ENCODE data around the gene HSPA6. TPM values are rescaled to one million over a fixed set of nuclear protein-coding genes. Genes with fewer than 3 reads are reported as not detected.
"Not testable (repeated sequence)": the region's sequence is repeated elsewhere in the genome, so short reads cannot be mapped to it uniquely, and the experiment has no call there.

Gene HSPA6
- 0.80 TPM for polyA plus RNA-seq

DNA sequence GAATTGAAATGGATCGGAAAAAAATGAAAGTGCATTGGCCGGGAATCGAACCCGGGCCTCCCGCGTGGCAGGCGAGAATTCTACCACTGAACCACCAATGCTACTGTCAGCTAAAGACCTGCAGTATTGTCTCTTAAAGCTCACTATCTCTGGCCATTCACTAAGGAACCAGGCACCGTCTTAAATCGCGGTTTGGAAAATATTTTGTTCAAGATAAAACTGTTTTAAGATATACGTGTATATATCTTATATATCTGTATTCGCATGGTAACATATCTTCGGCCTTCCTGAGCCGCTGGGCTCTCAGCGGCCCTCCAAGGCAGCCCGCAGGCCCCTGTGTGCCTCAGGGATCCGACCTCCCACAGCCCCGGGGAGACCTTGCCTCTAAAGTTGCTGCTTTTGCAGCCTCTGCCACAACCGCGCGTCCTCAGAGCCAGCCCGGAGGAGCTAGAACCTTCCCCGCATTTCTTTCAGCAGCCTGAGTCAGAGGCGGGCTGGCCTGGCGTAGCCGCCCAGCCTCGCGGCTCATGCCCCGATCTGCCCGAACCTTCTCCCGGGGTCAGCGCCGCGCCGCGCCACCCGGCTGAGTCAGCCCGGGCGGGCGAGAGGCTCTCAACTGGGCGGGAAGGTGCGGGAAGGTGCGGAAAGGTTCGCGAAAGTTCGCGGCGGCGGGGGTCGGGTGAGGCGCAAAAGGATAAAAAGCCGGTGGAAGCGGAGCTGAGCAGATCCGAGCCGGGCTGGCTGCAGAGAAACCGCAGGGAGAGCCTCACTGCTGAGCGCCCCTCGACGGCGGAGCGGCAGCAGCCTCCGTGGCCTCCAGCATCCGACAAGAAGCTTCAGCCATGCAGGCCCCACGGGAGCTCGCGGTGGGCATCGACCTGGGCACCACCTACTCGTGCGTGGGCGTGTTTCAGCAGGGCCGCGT is at the start of gene HSPA6:
Gene HSPA6, plus strand, starts transcription at position 724 of the 925 bp plus-strand sequence. Its CDS starts 119 bp downstream, at position 843.
- peak within 1 kb of the TSS; percentile 98 to 100 (median 99) for H3K27ac Mint-ChIP-seq
- H3K9me3 Mint-ChIP-seq, H3K36me3 Mint-ChIP-seq, H3K27me3 Mint-ChIP-seq: not testable (repeated sequence)
- peaks cover 0 to 12% (median 1%) of the 10 kb centered on the region in 3 donors for H3K4me1 Mint-ChIP-seq
- peak within 1 kb of the TSS; percentile 89 to 98 (median 94) for H3K4me3 Mint-ChIP-seq

DNA sequence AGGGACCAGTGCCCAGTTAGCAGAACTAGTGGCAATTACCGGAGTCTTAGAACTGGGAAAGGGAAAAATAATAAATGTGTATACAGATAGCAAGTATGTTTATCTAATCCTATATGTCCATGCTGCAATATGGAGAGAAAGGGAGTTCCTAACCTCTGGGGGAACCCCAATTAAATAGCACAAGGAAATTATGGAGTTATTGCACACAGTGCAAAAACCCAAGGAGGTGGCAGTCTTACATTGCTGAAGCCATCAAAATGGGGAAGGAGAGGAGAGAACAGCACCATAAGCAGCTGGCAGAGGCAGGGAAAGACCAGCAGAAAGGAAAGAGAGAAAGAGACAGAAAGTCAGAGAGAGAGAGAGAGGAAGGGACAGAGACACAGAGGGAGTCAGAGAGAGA is 46.6 kb upstream of the HSPA6 start:
- H3K27ac Mint-ChIP-seq, H3K36me3 Mint-ChIP-seq, H3K4me3 Mint-ChIP-seq, H3K4me1 Mint-ChIP-seq, H3K9me3 Mint-ChIP-seq: not testable (repeated sequence)
- H3K27me3 Mint-ChIP-seq: peaks cover 22% of the 10 kb centered on the region

- peaks cover 2% of the 10 kb centered on the region for H3K36me3 Mint-ChIP-seq
- H3K4me1 Mint-ChIP-seq: no peaks in the 10 kb centered on the region
- no peak overlapping the region for H3K27ac Mint-ChIP-seq
- peaks cover 11% of the 10 kb centered on the region for H3K27me3 Mint-ChIP-seq
- H3K4me3 Mint-ChIP-seq: no peak overlapping the region
- H3K9me3 Mint-ChIP-seq: peaks cover 0 to 2% (median 0%) of the 10 kb centered on the region in 3 donors
Measured at GRCh38 chr1:161478985-161479384, 45.4 kb upstream of the HSPA6 start.

DNA sequence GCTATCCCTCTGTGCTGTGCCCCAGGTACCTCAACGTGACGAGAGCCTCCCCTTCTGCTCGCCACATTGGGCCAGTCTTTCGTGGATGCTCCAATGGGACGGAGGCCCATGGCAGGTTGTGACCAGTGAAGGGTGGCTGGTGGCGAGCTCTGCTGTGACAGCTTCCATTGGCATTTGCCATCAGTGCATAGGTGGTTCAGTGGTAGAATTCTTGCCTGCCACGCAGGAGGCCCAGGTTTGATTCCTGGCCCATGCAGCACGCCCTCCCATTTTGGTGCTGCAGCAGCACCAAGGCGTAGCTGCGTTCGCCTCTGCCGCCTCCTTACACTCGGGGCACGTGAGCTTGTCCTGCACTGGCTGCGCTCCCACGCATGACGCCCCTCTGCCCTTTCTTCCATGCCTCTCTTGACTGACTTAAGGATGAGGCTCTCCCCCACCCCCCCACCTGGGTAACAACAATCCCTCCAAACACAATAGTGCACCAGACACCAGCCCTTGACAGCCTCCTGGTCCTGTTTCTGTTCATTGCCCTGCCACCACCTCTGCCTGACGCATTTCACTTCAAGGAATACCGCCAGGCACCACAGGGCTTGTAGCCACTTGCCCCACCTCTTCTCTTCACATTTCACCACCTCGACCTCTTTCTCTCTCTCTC is 43.8 kb upstream of the HSPA6 start:
- Mint-ChIP-seq H3K27ac (no peak overlapping the region), H3K4me1 (no peaks in the 10 kb centered on the region), H3K27me3 (peaks cover 4% of the 10 kb centered on the region), H3K4me3 (no peak overlapping the region), H3K36me3 (peaks cover 2% of the 10 kb centered on the region), H3K9me3 (peaks cover 0 to 2% (median 0%) of the 10 kb centered on the region in 3 donors)

- H3K36me3 Mint-ChIP-seq: no peaks in the 10 kb centered on the region
- no peak overlapping the region for H3K27ac Mint-ChIP-seq
Measured at GRCh38 chr1:161481624-161482392, 42.5 kb upstream of the HSPA6 start.

DNA sequence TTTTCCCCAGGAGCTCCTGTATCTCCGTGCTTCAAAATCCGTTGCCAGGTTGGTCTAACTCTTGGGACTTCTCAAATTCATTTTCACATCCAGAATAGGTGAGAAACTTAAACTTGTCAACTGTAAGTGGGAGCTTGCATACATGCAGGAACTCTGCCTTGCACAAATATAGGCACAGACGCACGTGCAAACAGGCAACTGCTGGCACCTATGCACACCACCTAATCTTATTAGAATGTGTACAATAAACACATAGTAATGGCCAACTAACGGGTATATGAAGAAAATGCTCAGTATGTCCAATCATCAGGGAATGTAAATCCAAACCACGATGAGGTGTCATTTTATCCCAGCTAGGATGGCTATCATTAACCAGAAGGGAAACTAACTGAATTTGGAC is 41.7 kb upstream of the HSPA6 start:
- H3K36me3 Mint-ChIP-seq: no peaks in the 10 kb centered on the region
- H3K4me1 Mint-ChIP-seq: peaks cover 3 to 6% (median 4%) of the 10 kb centered on the region in 3 donors
- H3K27ac Mint-ChIP-seq: no peak overlapping the region
- H3K9me3 Mint-ChIP-seq: no peaks in the 10 kb centered on the region
- peaks cover 5% of the 10 kb centered on the region for H3K27me3 Mint-ChIP-seq
- H3K4me3 Mint-ChIP-seq: no peak overlapping the region

More at GRCh38 chr1:161481624-161482392, 42.5 kb upstream of the HSPA6 start:
- Mint-ChIP-seq H3K4me3 (no peak overlapping the region), H3K9me3 (no peaks in the 10 kb centered on the region), H3K4me1 (peaks cover 0 to 1% (median under 1%) of the 10 kb centered on the region in 3 donors), H3K27me3 (peaks cover 4% of the 10 kb centered on the region)

GRCh38 chr1:161483361-161483760 is 41.0 kb upstream of the HSPA6 start:
- H3K36me3 Mint-ChIP-seq: no peaks in the 10 kb centered on the region
- H3K4me1 Mint-ChIP-seq: peaks cover 3 to 6% (median 4%) of the 10 kb centered on the region in 3 donors
- peaks cover 6% of the 10 kb centered on the region for H3K27me3 Mint-ChIP-seq
- no peaks in the 10 kb centered on the region for H3K9me3 Mint-ChIP-seq
- no peak overlapping the region for H3K27ac Mint-ChIP-seq
- H3K4me3 Mint-ChIP-seq: no peak overlapping the region

- H3K9me3 Mint-ChIP-seq: no peaks in the 10 kb centered on the region
Measured at GRCh38 chr1:161484613-161485012, 39.7 kb upstream of the HSPA6 start.

DNA sequence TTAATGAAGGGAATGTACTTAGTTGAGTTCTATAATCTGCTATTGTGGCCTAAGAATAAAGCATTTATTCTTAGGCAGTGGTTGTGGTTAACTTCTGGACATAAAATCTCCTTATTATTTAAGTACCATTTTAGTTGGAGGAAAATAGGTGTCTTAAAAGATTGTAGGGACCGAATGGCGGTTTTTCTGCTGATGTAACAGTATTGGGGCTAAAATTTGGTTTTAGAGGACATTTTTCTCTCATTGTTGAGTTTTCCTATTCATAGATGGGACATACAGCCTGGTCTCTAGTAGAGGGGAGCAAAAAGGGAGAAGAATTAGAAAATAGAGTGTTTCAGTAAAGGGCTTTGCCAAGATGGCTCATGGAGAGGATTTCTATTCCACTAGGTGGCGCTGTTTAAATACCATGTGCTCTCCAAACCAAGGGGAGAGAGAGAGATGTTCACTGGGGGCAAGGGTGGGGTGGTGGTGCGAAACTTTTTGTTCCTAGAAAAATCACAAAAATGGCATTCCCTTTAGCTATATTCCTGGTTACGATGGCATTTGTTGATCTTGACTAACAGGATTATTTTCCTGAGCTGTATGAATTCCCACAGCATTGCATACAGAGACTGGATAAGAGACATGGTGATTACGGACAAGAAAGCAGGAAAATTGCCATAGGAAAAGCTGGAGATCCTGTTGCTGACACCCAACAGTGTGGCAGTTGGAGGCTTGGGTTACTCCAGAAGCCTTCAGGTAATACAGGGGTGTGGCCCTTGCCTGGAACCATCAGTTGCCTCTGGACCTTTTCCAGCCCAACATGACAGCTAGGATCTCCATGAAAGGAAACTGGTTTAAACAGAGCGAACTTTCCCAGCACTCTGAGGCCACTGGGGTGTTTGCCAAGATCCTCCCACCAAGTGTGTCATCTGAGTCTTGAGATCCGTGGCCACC is 37.3 kb upstream of the HSPA6 start:
- Mint-ChIP-seq H3K27me3 (peaks cover 25% of the 10 kb centered on the region), H3K27ac (no peak overlapping the region), H3K4me1 (peaks cover 4 to 8% (median 6%) of the 10 kb centered on the region in 3 donors), H3K9me3 (no peaks in the 10 kb centered on the region), H3K4me3 (no peak overlapping the region), H3K36me3 (no peaks in the 10 kb centered on the region)

More at GRCh38 chr1:161484613-161485012, 39.7 kb upstream of the HSPA6 start:
- H3K27ac Mint-ChIP-seq: no peak overlapping the region
- no peak overlapping the region for H3K4me3 Mint-ChIP-seq
- peaks cover 3 to 6% (median 4%) of the 10 kb centered on the region in 3 donors for H3K4me1 Mint-ChIP-seq
- peaks cover 10% of the 10 kb centered on the region for H3K27me3 Mint-ChIP-seq
- H3K36me3 Mint-ChIP-seq: no peaks in the 10 kb centered on the region

GRCh38 chr1:161491472-161491871 is 32.9 kb upstream of the HSPA6 start:
- H3K4me3 Mint-ChIP-seq: peak overlapping the region in 1 of 4 donors; percentile 1
- H3K27ac Mint-ChIP-seq: no peak overlapping the region
- H3K9me3 Mint-ChIP-seq: no peaks in the 10 kb centered on the region
- H3K27me3 Mint-ChIP-seq: peaks cover 39% of the 10 kb centered on the region
- H3K4me1 Mint-ChIP-seq: peaks cover 4 to 8% (median 6%) of the 10 kb centered on the region in 3 donors
- no peaks in the 10 kb centered on the region for H3K36me3 Mint-ChIP-seq

- Mint-ChIP-seq H3K36me3 (peaks cover 2% of the 10 kb centered on the region), H3K4me3 (no peak overlapping the region), H3K4me1 (peaks cover 0 to 5% (median 0%) of the 10 kb centered on the region in 3 donors), H3K9me3 (no peaks in the 10 kb centered on the region), H3K27me3 (peaks cover 37% of the 10 kb centered on the region), H3K27ac (no peak overlapping the region)
Measured at GRCh38 chr1:161492827-161493226, 31.5 kb upstream of the HSPA6 start.

GRCh38 chr1:161494091-161494735 is 30.1 kb upstream of the HSPA6 start:
- no peak overlapping the region for H3K4me3 Mint-ChIP-seq
- H3K9me3 Mint-ChIP-seq: no peaks in the 10 kb centered on the region
- peaks cover 2% of the 10 kb centered on the region for H3K36me3 Mint-ChIP-seq
- H3K4me1 Mint-ChIP-seq: peaks cover 0 to 5% (median 0%) of the 10 kb centered on the region in 3 donors
- H3K27ac Mint-ChIP-seq: no peak overlapping the region
- H3K27me3 Mint-ChIP-seq: peaks cover 38% of the 10 kb centered on the region

- Mint-ChIP-seq H3K27ac (no peak overlapping the region), H3K9me3 (no peaks in the 10 kb centered on the region), H3K36me3 (peaks cover 2% of the 10 kb centered on the region), H3K4me1 (peaks cover 4 to 10% (median 5%) of the 10 kb centered on the region in 3 donors), H3K27me3 (peaks cover 30% of the 10 kb centered on the region), H3K4me3 (no peak overlapping the region)
Measured at GRCh38 chr1:161495490-161495889, 28.9 kb upstream of the HSPA6 start.
